Measurements from ENCODE around the gene ACTN3.

ACTN3 gene

DNA sequence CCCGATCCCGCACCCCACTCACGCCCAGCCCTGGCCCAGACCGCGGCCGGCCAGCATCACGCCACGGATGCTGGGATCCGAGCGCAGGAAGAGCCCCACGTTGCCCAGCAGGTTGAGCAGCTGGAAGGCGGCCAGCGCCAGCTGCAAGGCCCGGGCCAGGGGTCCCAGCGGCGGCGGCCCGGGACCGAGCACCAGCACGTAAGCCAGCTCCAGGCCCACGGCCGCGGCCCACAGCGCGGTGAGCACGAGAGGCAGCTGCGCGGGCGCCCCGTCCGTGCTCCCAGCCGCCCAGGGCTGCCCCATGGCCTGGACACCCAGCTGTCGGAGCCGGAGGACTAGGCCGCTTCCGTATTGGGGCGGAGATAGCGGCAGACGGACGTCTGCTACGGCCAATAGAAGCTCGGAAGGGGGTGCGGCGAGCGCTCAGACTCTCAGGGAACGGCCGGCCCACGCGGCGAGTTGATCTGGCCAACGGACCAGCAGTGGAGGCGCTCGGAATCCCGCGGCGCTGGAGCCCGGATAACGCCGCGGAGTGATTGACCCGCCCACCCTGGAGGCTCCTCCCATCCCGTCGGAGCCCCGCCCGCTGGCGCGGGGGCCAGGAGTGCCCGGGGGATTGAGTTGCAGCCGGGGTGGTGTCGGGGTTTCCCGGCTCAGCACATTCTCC, 869 bp upstream of the ACTN3 start, which contains the start of gene ZDHHC24:
TSS of gene ZDHHC24 (minus strand) at position 348 of the 667 bp plus-strand sequence. CDS start at position 303, 45 bp downstream.
- peak; percentile 94 for DNase-seq (ENCODE audit: low spot score)

GRCh38 chr11:66546966-66547661, 411 bp downstream of the ACTN3 start:
- no peak for DNase-seq (ENCODE audit: low spot score)

DNA sequence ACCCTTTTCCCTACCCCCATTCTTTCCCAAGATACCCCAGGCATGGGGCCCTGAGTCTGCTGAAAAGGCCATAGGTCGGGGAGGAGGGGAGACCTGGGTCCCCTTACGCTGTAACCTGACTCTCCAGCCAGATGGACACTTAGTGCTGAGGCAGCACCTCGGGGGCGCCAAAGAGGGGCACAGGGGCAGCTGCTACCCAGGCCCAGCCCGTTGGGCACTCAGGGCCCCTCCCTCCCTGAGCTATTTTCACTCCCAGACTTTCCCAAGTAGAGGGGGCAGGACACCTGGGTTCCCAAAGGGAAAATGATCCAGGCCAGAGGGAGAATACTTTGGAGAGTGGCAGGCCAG, 933 bp downstream of the ACTN3 start:
- DNase-seq (ENCODE audit: low spot score): no peak

- no peak for DNase-seq (ENCODE audit: low spot score)
Observed at GRCh38 chr11:66548041-66548440, 1.3 kb downstream of the ACTN3 start.

GRCh38 chr11:66548774-66549630, 2.3 kb downstream of the ACTN3 start:
- DNase-seq (ENCODE audit: low spot score): no peak

DNA sequence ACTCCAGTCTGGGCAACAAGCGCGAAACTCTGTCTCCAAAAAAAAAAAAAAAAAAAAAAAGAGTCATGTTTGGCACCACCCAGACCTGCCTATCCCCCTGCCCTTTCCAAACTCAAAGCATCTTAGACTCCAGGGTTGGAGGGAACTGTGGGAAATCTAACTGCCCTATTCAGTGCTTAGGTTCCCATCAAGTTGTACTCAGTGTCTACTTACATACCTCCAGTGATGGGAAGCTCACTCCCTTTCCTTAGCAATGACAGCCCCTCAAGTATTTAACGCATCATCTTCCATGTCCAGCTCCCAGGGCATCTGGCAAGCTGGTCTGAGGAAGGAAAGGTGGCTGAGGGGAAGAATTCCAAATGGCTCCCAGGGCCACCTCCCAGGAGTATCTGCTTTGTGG, 3.0 kb downstream of the ACTN3 start:
- no peak for DNase-seq (ENCODE audit: low spot score)

DNA sequence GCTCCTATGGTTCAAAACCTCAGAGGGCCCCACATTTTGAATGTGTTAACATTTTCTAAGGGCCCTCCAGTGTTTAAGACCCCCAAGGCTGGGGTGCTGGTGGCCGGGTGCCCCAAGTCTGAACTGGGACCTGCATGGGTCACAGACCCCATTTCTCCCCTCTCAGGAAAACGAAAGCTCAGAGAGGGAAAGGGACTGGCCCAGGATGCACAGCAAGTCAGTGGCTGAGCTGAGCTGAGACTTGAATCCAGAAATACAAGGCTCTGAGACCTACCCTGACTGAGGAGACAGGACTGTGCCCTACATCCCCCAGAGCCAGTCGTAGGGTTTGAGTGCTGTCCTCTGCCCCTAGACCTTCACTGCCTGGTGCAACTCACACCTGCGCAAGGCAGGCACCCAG, 4.2 kb downstream of the ACTN3 start:
- DNase-seq (ENCODE audit: low spot score): no peak

GRCh38 chr11:66554602-66555001, 7.9 kb downstream of the ACTN3 start:
- no peak for DNase-seq (ENCODE audit: low spot score)

DNA sequence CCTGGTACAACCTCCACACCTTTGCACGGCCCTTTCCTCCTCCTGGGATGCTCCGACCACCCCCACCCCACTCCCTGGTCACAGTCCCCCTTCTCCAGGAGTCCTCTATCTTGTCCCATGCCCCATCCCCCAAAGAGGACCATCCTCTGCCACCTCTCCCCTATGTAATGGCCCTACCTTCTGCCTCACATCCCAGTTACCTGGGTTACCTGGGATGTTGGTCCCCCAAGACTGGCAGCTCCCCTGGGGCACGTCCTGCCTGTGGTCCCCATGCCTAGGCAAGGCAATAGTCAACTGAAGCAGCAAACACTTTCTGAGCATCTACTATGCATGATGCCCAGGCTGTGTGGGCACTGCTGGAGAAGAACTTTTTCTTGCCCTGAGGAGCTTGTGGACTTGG, 8.7 kb downstream of the ACTN3 start:
- DNase-seq (ENCODE audit: low spot score): no peak

DNA sequence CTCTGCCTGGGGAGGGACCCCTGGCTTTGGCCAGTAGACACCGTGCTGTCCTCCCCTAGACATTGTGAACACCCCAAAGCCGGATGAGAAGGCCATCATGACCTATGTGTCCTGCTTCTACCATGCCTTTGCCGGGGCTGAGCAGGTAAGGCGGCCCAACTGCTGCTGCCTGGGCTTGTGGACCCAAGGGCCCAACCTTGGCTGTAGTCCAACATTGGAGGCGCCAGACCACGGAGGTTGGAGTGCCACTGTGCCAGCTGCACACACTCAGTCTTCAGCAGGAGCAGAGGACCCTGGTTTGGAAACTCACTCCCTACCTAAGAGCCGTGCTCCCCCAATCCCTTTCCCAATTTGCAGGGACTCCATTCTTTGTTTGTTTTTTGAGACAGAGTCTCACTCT, 9.4 kb downstream of the ACTN3 start:
- DNase-seq (ENCODE audit: low spot score): no peak

DNA sequence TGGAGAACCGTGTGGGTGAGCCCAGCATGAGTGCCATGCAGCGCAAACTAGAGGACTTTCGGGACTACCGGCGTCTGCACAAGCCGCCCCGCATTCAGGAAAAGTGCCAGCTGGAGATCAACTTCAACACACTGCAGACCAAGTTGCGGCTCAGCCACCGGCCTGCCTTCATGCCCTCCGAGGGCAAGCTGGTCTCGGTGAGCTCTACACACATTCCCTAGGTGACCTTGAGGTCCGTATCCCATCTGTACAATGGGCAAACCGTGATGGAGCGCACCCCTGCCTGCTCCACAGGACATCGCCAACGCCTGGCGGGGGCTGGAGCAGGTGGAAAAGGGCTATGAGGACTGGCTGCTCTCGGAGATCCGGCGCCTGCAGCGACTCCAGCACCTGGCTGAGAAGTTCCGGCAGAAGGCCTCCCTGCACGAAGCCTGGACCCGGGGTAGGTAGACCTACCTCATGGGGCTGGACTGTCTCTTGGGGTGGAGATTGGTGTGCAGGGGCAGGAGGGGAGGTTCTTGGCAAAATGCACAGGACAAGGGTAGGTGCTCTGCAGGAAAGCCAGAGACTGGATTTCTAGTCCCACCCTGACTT, 11.1 kb downstream of the ACTN3 start:
- no peak for DNase-seq (ENCODE audit: low spot score)

GRCh38 chr11:66559142-66559865, 12.6 kb downstream of the ACTN3 start:
- DNase-seq (ENCODE audit: low spot score): peak; percentile 63

DNA sequence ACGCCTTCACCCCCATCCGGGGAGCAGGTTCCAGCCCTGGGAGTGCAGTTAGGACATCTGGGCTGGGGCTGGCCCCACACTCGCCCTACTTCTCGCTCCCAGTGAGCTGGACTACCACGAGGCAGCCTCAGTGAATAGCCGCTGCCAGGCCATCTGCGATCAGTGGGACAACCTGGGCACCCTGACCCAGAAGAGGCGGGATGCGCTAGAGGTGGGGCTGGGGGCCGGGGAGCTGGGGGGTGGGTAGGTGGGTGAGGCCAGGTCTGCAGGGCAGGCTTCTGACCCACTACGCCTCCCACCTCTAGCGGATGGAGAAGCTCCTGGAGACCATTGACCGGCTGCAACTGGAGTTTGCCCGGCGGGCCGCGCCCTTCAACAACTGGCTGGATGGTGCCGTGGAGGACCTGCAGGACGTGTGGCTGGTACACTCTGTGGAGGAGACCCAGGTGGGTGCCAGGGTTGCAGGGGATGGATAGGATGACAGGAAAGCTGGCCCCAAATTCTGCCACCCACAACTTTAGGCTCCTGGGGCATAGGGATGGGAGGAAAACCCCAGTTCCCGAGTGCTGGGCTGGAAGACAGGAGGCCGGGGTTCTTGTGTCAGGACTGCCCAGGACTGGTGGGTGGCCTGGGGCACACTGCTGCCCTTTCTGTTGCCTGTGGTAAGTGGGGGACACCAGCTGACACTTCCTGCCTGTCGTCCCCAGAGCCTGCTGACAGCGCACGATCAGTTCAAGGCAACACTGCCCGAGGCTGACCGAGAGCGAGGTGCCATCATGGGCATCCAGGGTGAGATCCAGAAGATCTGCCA, 13.4 kb downstream of the ACTN3 start:
- DNase-seq (ENCODE audit: low spot score): peak; percentile 59

DNA sequence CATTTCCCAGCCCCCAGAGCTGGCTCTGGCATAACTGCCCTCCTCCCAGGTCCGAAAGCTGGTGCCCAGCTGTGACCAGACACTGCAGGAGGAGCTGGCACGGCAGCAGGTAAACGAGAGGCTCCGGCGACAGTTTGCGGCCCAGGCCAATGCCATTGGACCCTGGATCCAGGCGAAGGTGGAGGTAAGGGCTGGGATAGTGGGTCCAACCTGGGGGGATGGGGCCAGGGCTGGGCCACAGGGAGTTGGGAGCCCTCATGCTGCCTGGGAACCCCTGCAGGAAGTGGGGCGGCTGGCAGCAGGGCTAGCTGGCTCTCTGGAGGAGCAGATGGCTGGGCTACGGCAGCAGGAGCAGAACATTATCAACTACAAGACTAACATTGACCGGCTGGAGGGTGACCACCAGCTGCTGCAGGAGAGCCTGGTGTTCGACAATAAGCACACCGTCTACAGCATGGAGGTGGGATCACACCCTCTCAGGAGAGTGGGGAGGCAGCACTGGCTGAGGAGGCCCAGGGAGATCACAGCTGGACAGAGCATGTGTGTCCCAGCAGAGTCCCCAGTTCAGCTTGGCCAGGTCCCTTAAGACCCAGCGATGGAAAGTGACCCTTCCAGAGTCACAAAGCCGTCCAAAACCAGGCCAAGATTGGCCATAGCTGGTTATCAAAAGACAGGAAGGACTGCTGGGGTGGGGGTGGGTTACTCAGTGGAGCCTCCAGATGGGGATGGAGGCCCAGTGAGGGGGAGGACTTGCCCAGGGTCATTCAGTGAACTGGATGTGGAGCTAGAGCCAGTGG, 14.7 kb downstream of the ACTN3 start:
- DNase-seq (ENCODE audit: low spot score): peak; percentile 44

DNA sequence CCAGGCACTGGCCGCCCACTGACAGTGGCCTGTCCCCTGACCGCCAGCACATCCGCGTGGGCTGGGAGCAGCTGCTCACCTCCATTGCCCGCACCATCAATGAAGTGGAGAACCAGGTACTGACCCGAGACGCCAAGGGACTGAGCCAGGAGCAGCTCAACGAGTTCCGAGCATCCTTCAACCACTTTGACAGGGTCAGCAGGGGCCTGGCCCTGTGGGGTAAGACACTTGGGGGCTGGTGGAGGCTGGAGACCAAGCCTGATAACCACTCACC, 15.2 kb downstream of the ACTN3 start:
- no peak for DNase-seq (ENCODE audit: low spot score)

GRCh38 chr11:66562275-66562674, 15.6 kb downstream of the ACTN3 start:
- no peak for DNase-seq (ENCODE audit: low spot score)

- no peak for DNase-seq (ENCODE audit: low spot score)
Observed at GRCh38 chr11:66562907-66563583, 16.3 kb downstream of the ACTN3 start.

GRCh38 chr11:66563832-66564231, 17.1 kb downstream of the ACTN3 start:
- DNase-seq (ENCODE audit: low spot score): no peak

- no peak for DNase-seq (ENCODE audit: low spot score)
Observed at GRCh38 chr11:66564538-66564937, 17.8 kb downstream of the ACTN3 start.

DNA sequence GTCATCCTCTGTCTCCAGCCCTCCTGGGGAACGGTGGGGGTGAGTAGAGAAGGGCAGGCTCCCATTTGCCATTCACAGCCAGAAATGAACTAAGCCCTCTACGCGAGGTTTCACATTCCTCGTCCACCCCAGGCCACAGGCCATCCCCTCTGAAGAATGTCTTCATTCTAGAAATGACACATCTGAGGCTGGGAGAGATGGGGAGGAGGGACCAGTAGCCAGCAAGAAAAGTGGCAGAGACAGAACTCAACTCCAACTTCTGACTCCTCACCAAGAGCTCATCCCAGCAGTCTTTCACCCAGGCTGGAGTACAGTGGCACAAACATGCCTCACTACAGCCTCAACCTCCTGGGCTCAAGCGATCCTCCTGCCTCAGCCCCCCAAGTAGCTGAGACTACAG, 18.3 kb downstream of the ACTN3 start:
- DNase-seq (ENCODE audit: low spot score): no peak
